ACC112 (cell line): ENCODE results near the gene SERPINE3.

Experiments
- H2AFZ ChIP-seq: fragments of 200-600 bp; sonication (generic); one replicate; pipeline ENCODE4 v1.6.0; 2017; ENCODE audit warnings: antibody characterized with exemption, low read length; ENCODE audit not compliant: unreplicated experiment
- H3K27ac ChIP-seq: fragments of 200-600 bp; sonication (generic); 2 replicates; pipeline ENCODE4 v1.5.1; 2014; ENCODE audit warnings: low read depth, mild to moderate bottlenecking, antibody characterized with exemption, low read length, moderate library complexity
- H3K27me3 ChIP-seq: fragments of 200-600 bp; sonication (generic); 2 replicates; pipeline ENCODE4 v1.6.1; 2014; ENCODE audit warnings: mild to moderate bottlenecking, antibody characterized with exemption, low read length, moderate library complexity, mixed read lengths; ENCODE audit not compliant: insufficient read depth
- H3K36me3 ChIP-seq: fragments of 200-600 bp; sonication (generic); 2 replicates; pipeline ENCODE4 v1.6.1; 2016; ENCODE audit warnings: mild to moderate bottlenecking, antibody characterized with exemption, low read length, moderate library complexity, mixed read lengths; ENCODE audit not compliant: insufficient read depth
- H3K4me1 ChIP-seq: fragments of 200-600 bp; sonication (generic); one replicate; pipeline ENCODE4 v1.6.1; 2016; ENCODE audit warnings: low read length, mixed read lengths; ENCODE audit not compliant: insufficient read depth, unreplicated experiment, control insufficient read depth
- H3K4me3 ChIP-seq: fragments of 200-600 bp; sonication (generic); 2 replicates; pipeline ENCODE4 v1.5.1; 2014; ENCODE audit warnings: mild to moderate bottlenecking, low read depth, low read length
- H3K79me2 ChIP-seq: fragments of 200-600 bp; sonication (generic); one replicate; pipeline ENCODE4 v1.6.0; 2016; ENCODE audit warnings: low read length; ENCODE audit not compliant: control insufficient read depth, unreplicated experiment, insufficient read depth

Gene SERPINE3

DNA sequence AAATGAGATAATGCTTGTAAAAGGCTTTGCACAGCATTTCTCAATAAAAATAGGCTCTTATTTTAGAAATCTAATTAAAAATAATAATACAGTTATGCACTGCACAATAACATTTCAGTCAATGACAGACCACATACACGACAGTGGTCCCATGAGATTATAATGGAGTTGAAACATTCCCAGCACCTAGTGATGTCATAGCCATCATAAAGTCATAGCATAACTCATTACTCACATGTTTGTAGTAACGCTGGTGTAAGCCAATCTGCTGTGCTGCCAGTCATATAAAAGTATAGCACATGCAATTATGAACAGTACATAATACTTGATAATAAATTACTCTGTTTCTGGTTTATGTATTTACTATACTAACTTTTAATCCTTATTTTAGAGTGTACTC is 12.7 kb upstream of the SERPINE3 start:
- H2AFZ ChIP-seq, result no peak overlapping the region
- no peaks in the 10 kb centered on the region for H3K4me1 ChIP-seq
- H3K27me3 ChIP-seq, result no peaks in the 10 kb centered on the region
- no peaks in the 10 kb centered on the region for H3K36me3 ChIP-seq
- H3K27ac ChIP-seq, result no peak overlapping the region
- H3K79me2 ChIP-seq, result no peaks in the 10 kb centered on the region
- H3K4me3 ChIP-seq, result no peak overlapping the region

DNA sequence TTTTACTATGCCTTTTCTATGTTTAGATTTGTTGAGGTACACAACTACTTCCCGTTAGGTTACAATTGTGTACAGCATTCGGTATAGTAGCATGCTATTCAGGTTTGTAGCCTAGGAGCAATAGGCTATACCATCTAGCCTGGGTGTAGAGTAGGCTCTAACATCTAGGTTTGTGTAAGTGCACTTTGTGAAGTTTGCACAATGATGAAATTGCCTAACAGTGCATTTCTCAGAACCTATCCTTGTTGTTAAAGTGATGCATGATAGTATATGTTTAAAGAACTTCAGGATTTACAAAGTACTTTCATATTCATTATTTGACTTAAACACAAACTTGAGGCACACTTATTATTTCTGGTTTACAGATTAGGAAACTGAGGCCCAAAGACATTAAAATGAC is 11.5 kb upstream of the SERPINE3 start:
- Histone ChIP-seq H3K4me1 (no peaks in the 10 kb centered on the region), H3K36me3 (no peaks in the 10 kb centered on the region), H2AFZ (no peak overlapping the region), H3K27me3 (no peaks in the 10 kb centered on the region), H3K27ac (no peak overlapping the region), H3K4me3 (no peak overlapping the region), H3K79me2 (no peaks in the 10 kb centered on the region)

DNA sequence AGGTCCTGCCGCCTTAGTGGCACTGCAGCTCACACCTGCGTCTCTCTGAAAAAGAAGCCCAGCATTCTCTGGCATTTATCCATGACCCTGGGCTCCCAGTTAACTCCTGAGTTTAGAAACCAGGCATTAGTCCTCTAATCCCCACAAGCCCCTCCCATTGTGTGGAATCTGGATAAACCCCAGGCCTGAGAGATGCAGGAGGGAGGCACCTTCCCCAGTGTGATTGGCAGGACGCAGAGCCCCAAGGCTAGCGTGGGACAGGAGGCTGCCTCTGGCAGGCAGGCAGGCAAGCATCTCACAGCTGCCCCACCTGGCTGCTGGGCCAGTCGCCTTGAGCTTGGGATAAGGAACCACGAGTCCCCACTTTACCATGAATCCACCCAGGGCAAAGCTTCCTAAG is 11.0 kb upstream of the SERPINE3 start:
- Histone ChIP-seq H3K36me3 (no peaks in the 10 kb centered on the region), H3K79me2 (no peaks in the 10 kb centered on the region), H3K4me3 (no peak overlapping the region), H3K4me1 (no peaks in the 10 kb centered on the region), H3K27me3 (no peaks in the 10 kb centered on the region), H3K27ac (no peak overlapping the region), H2AFZ (no peak overlapping the region)

DNA sequence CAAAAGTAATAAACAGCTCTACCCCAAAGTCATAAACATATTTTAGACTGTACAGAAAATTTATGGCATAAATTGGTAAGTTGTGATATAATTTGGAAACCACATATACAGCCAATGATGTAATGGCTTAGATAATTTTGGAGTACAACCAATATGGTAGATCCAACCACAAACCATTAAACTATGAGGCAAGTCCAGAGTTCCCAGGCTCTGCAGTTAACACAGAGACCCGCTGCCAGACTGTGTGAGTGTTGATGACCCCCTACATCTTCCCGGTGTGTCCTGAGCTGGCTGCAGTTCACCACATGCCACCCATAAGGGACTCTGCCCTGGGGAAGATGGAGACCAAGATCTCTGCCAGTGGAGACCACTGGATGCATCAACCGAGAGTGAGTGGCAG is 9.9 kb upstream of the SERPINE3 start:
- H3K36me3 ChIP-seq, result no peaks in the 10 kb centered on the region
- H3K4me1 ChIP-seq, result no peaks in the 10 kb centered on the region
- no peak overlapping the region for H3K4me3 ChIP-seq
- no peak overlapping the region for H2AFZ ChIP-seq
- no peaks in the 10 kb centered on the region for H3K27me3 ChIP-seq
- H3K27ac ChIP-seq, result no peak overlapping the region
- H3K79me2 ChIP-seq, result no peaks in the 10 kb centered on the region

DNA sequence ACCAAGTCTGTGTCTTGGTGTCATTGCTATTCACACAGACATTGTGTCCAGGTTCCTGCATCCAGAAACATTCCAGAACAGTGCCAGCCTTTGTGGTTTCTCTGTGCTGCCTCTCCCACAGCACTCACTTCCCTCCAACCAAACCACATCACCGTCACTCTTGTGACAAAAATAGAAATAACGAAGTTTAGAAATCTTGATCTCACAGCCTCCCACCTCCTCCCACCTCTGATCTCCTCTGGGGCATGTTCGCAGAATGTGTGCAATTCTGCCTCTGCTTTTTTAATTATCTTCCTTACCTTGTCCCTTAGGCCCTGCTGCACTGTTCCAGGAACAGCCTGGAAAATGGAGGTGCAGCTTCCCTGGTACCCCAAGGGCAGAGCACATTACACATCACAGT is 8.7 kb upstream of the SERPINE3 start:
- H3K4me3 ChIP-seq, result no peak overlapping the region
- no peak overlapping the region for H2AFZ ChIP-seq
- no peak overlapping the region for H3K27ac ChIP-seq
- no peaks in the 10 kb centered on the region for H3K27me3 ChIP-seq
- H3K4me1 ChIP-seq, result no peaks in the 10 kb centered on the region
- no peaks in the 10 kb centered on the region for H3K79me2 ChIP-seq
- no peaks in the 10 kb centered on the region for H3K36me3 ChIP-seq

DNA sequence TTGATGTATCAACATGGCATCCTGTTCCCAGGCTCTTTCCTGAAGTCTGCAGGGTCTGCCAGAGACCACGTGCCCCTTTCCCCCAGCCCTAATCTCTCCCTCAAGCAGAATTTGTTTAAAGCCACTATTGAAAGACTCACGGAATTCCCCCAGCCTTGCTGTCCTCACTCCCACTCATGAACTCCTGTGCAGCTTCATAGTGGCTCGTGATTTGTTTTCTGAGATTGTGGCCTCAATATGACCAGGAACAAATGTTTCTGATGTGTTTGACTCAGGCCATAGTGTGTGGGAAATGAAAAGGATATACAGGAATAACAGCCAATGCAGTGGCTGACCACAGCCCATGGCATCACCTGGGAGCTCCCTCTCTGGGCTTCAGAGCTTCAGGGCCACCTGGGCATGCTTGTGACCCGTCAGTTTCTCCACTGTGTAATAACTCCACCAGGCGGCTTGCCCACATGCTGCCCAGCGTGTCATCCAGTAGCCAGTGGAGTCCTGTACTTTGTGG is 8.1 kb upstream of the SERPINE3 start:
- Histone ChIP-seq H3K79me2 (no peaks in the 10 kb centered on the region), H3K27me3 (no peaks in the 10 kb centered on the region), H3K4me1 (no peaks in the 10 kb centered on the region), H3K4me3 (no peak overlapping the region), H2AFZ (no peak overlapping the region), H3K27ac (no peak overlapping the region), H3K36me3 (no peaks in the 10 kb centered on the region)

DNA sequence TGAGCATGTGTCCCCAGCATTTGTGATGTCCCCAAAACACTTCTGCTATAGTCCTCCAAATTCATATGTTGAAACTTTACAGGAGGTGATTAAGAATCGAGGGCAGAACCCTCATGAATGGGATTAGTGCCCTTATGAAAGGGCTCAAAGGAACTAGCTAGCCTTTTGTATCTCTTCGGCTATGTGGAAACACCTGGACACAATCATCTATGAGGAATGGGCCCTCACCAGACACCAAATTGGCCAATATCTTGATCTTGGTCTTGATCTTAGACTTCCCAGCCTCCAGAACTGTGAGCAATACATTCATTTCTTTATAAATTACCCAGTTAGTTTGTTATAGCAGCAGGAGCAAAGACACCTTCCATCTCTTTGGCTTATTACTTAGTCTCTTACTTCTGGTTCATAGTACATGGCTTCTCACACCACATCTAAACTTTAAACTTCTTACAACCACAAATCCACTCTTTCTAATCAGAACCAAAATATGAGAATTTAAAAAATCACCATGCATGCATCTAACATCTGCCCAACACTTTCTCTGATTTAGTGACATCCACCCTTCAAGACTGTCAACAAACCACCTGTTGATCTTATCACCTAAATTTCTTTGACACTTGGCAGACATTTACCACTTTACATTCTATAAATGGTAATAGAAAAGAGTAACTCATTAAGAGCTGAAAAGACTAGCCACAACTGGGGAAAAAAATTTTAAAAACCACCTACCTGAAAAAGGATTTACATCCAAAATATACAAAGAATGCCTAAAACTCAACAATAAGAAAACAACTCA is 6.7 kb upstream of the SERPINE3 start:
- Histone ChIP-seq H2AFZ (no peak overlapping the region), H3K36me3 (no peaks in the 10 kb centered on the region), H3K27me3 (no peaks in the 10 kb centered on the region), H3K79me2 (no peaks in the 10 kb centered on the region), H3K4me3 (no peak overlapping the region), H3K4me1 (no peaks in the 10 kb centered on the region), H3K27ac (no peak overlapping the region)

DNA sequence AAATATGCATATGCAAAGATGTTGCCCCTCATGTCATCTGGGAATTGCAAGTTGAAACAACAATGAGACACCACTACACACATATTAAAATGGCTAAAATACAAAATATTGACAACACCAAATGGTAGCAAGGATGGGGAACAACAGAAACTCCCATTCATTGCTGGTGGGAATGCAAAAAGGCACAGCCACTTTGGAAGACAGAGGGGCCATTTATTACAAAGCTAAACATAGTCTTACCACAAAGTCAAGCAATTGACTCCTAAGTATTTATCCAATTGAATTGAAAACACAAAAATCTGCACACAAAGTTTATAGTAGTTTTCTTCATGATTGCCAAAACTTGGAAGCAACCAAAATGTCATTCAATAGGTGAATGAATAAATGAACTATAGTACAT is 6.1 kb upstream of the SERPINE3 start:
- H2AFZ ChIP-seq, result no peak overlapping the region
- H3K36me3 ChIP-seq, result no peaks in the 10 kb centered on the region
- no peak overlapping the region for H3K4me3 ChIP-seq
- no peak overlapping the region for H3K27ac ChIP-seq
- H3K79me2 ChIP-seq, result no peaks in the 10 kb centered on the region
- H3K27me3 ChIP-seq, result no peaks in the 10 kb centered on the region
- H3K4me1 ChIP-seq, result no peaks in the 10 kb centered on the region

DNA sequence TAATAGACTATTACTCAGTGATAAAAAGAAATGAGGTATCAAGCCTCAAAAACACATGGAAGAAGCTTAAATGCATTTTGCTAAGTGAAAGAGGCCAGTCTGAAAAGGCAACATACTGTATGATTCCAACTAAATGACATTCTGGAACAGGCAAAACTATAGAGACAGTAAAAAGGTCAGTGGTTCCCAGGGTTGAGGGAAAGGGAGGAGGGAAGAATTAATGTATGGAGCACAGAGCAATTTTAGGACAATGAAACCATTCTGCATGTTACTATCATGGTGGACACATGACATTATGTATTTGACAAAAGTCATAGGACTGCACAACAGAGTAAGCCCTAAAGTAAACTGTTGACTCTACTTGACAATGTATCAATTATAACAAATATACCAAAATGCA is 5.7 kb upstream of the SERPINE3 start:
- Histone ChIP-seq H3K4me1 (no peaks in the 10 kb centered on the region), H3K27ac (no peak overlapping the region), H3K79me2 (no peaks in the 10 kb centered on the region), H3K4me3 (no peak overlapping the region), H3K36me3 (no peaks in the 10 kb centered on the region), H2AFZ (no peak overlapping the region), H3K27me3 (no peaks in the 10 kb centered on the region)

DNA sequence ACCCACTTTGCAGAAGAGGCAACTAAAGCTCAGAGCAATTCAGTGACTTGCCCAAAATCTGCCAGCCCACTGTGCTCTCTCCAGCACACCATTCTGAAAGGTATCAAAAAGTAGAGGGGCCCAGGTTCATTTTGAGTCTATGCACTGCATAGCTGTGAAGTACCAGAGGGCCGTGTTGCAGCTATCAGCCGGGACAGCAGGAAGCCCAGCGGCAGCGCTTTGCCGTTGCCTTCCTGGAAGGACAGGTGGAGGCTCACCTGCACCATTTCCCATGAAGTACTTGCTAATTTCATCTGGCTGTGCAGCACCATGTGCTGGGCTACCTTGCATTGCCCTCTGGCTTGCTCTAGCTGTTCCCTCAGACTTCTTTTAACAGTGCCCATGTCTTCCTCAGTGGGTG is 2.7 kb upstream of the SERPINE3 start:
- H2AFZ ChIP-seq, result no peak overlapping the region
- H3K4me1 ChIP-seq, result peaks cover 3% of the 10 kb centered on the region
- H3K4me3 ChIP-seq, result no peak overlapping the region
- no peak overlapping the region for H3K27ac ChIP-seq
- H3K79me2 ChIP-seq, result no peaks in the 10 kb centered on the region
- no peaks in the 10 kb centered on the region for H3K27me3 ChIP-seq
- H3K36me3 ChIP-seq, result no peaks in the 10 kb centered on the region

DNA sequence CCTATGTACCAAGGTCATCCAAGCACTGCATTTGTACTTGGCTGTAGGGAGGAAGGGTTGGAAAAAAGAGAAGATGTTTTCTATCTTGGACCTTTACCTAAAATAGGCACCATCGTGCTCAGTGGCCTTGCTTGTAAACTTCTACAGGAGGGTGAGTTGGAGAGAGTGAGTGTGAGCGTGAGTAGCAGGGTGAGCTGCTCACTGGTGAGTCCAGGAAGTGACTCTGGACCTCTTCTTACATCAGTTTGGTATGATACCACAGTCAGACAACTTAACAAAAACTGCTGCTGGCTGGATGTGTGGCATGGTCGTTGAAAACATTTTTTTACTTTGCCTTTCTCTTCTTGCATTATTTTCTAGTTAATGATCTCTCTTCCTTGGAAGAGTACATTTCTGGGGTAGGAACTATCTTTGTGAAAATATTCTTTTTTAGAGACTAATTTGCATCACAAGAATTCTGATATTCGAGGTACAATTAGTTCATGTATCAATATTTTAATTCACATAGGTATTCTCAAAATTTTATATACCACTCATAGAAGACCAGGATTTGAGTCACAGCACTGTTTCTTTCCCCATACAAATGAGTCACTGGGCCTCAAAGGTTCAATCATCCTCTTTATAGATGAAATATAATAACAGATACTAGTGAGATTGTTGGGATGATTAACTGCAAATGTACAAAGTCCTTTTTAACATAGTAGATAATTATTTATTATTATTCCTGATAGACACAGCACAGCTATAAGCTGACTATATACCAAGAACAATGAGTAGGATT is 651 bp downstream of the SERPINE3 start:
- Histone ChIP-seq H3K4me1 (peaks cover 13% of the 10 kb centered on the region), H3K36me3 (no peaks in the 10 kb centered on the region), H2AFZ (no peak overlapping the region), H3K27ac (no peak overlapping the region), H3K4me3 (no peak overlapping the region), H3K79me2 (no peaks in the 10 kb centered on the region), H3K27me3 (no peaks in the 10 kb centered on the region)
